Activated T-helper 1 cell treated with Interleukin-2 at 50 U/mL for 16 hours (primary cell): ENCODE data around the gene UBE2E2.

Source experiments
- DNase-seq: peaks from one replicate; pipeline ENCODE4 v3.0.0-alpha.2; 2020; ENCODE audit warnings: low read depth

Gene UBE2E2

GRCh38 chr3:23537101-23537551 lies 334.0 kb downstream of the UBE2E2 start:
- DNase-seq = no peak

GRCh38 chr3:23539185-23539584 lies 336.1 kb downstream of the UBE2E2 start:
- DNase-seq = no peak

DNA sequence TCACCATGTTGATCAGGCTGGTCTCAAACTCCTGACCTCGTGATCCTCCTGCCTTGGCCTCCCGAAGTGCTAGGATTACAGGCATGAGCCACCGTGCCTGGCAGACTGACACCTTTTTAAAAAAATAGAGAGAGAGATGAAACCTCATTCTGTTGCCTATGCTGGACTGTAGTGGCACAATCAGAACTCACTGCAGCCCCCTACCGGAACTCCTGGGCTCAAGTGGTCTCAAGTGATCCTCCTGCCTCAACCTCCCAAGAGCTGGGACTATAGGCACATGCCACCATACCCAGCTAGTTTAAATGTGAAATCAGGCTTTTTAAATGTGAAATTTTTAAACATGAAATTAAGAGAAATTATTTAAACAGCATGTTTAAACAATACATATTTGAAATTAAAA lies 337.5 kb downstream of the UBE2E2 start:
- no peak for DNase-seq

- no peak for DNase-seq
Measured at GRCh38 chr3:23542079-23542478, 339.0 kb downstream of the UBE2E2 start.

DNA sequence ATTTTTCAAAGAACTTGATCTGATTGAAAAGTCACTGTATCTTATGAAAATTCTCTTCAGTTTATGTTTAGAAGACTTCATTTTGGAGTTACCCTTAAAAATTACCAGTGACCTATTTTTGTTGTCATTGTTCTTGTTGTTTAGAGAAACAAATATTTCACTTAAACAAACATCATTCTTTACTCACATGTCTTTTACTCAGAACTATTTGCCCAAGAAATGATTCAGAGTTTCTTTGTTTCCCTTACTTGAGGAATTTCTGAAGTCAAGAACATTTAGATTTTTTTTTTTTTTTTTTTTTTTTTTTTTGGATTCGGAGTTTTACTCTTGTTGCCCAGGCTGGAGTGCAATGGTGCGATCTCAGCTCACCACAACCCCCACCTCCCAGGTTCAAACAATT lies 343.1 kb downstream of the UBE2E2 start:
- no peak for DNase-seq

- no peak for DNase-seq
Measured at GRCh38 chr3:23547905-23548650, 345.0 kb downstream of the UBE2E2 start.

GRCh38 chr3:23548706-23549105 lies 345.6 kb downstream of the UBE2E2 start:
- no peak for DNase-seq

DNA sequence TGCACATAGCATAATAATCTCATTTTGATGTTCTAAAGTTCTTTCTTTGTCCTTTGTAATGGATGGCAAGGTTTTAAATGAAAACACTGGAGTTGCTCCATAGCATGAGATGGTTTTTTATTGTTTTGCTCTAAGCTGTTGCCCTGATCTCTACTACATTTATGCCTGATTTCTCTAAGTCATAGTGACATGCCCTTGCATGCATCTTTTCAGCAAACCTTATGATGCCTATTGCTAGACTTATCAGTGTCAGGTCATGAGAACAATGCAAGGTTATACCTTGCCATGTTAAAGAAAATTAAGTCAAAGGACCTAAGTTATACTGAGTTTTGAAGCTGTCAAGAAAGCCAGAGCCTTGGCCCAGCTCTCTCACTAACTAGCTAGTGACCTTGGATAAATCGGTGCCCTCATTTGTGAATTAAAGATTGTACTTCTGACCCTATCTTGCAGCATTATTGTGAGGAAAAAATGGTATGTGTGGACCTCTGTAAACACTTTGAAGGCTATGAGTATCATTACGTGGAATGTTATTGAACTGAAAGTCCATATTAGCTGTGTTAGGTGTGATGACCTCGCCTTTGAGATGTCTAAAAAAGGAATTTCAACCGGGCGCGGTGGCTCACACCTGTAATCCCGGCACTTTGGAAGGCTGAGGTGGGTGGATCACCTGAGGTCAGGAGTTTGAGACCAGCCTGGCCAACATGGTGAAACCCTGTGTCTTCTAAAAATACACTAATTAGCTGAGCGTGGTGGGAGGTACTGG lies 346.2 kb downstream of the UBE2E2 start:
- no peak for DNase-seq

- no peak for DNase-seq
Measured at GRCh38 chr3:23550402-23550801, 347.3 kb downstream of the UBE2E2 start.

GRCh38 chr3:23552506-23552905 lies 349.4 kb downstream of the UBE2E2 start:
- DNase-seq = no peak

GRCh38 chr3:23553353-23553752 lies 350.2 kb downstream of the UBE2E2 start:
- no peak for DNase-seq

GRCh38 chr3:23565041-23565775 lies 362.1 kb downstream of the UBE2E2 start:
- DNase-seq = no peak

DNA sequence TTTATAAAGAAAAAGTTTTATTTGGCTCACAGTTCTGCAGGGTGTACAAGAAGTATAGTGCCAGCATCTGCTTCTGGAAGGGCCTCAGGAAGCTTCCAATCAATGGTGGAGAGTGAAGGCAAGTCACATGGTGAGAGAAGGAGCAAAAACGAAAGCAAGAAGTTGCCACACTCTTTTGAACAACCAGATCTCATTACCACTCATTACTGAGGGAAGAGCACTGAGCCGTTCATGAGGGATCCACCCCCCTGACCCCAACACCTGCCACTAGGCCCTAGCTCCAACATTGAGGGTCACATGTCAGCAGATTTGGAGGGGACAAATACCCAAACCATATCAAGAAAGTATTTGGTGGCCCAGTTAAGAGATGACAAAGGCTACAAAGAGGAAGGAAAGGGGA lies 363.4 kb downstream of the UBE2E2 start:
- DNase-seq = no peak

DNA sequence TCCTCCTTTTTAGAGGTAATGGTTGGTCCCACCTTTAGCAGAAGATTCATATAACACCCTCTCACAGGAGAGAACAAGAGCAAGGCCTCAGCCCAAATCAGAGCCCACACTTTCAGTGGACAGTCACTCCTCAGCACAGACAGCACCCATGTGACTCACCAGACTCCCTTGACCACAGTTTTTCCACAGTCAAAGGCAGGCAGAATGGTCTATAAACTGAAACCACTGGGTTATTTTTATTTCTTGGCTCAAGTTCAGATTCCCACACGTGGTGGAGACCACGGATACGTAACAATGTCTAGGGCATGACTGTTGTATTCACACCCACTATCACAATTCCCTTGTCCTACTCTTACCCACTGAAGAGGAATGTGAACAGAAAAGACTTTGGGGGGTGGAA lies 364.8 kb downstream of the UBE2E2 start:
- no peak for DNase-seq

- DNase-seq = no peak
Measured at GRCh38 chr3:23573827-23574226, 370.7 kb downstream of the UBE2E2 start.

- DNase-seq = no peak
Measured at GRCh38 chr3:23574822-23575315, 371.7 kb downstream of the UBE2E2 start.

DNA sequence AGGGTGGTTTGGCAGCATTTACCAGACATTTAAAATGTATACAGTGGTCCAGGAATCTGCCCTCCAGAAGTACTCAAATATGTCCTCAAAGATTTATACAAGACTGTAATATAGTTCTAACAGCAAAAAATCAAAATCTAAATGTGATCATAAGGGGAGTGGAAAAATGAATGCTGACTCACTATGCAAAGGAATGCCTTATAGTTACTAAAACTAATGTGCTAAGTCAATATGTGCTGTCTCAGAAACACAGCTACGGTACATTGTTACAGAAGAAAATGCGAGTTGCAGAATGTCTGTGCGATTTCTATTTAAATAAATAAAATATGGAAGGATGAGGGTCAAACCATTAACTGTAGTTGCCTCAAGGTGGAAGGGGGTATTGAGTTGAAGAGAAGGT lies 372.6 kb downstream of the UBE2E2 start:
- no peak for DNase-seq

DNA sequence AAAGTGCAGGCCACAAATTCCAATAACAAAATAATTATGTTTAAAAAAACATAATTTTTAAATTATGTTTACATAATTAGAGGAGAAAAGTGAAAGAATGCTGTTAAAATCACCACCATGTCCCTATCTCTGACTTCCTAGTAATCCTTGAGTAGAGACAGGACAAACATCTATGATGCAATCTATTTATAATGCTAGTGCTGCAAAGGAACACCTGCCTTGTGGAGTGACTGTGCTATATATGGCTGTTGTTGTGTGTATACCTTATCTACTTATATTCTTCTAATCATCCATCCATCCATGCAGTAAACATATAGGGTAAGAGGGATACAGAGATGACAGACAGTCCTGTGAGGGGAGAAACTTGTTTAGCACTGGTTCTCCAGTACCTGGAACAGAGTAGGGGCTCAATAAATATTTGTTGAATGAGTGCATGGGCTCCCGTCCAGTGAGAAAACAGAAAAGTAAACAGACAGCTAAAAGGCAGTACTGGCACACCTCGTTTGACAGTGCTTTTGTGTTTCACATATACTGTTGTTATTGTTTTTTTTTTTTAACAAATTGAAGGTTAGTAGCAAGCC lies 373.3 kb downstream of the UBE2E2 start:
- DNase-seq = no peak

DNA sequence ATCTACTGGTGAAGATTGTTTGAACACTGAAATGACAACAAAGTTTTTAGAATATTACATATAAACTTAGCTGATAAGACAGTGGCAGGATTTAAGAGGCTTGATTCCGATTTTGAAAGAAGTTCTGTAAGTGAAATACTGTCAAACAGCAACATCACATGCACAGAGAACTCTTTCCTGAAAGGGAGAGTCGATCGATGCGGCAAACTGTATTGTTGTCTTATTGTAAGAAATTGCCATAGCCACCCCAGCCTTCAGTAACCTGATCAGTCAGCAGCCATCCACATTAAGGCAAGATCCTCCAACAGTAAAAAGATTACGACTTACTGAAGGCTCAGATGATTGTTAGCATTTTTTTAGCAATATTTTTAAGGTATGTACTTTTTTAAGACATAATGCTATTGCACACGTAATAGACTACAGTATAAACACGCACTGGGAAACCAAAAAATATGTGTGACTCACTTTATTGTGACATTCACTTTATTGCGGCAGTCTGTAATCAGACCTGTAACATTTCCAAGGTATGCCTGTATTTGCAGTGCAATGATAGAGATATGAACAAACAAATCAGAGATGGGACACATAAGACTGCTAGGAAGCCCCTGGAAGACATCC lies 377.1 kb downstream of the UBE2E2 start:
- no peak for DNase-seq

GRCh38 chr3:23583980-23584740 lies 381.0 kb downstream of the UBE2E2 start:
- DNase-seq = no peak

DNA sequence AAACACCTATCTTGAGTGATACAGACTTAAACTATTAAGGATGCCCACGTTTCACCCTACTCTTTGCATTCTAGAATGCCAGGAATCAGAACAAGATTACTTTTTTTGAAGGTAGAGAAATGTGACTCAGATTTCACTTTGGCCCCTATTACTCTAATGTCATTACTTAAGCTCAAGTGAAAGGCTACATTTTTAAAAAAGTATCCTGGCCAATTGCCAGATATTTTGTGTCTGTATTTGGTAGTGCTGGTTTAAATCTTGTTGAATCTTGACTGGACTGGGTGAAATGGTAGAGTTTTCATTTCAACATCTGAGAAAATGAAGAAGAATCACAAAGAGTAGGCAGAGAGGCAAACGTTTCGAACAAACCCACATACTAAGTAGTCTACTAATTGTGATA lies 384.4 kb downstream of the UBE2E2 start:
- DNase-seq = no peak
